HG03097 (cell line): ENCODE results near the gene BDKRB1.

ENCODE experiments used
- ATAC-seq: cut with Tn5 transposase; IDR thresholded peaks from one replicate; pipeline ENCODE4 v1.9.1; 2021; ENCODE audit not compliant: unreplicated experiment, low FRiP score

BDKRB1 gene

DNA sequence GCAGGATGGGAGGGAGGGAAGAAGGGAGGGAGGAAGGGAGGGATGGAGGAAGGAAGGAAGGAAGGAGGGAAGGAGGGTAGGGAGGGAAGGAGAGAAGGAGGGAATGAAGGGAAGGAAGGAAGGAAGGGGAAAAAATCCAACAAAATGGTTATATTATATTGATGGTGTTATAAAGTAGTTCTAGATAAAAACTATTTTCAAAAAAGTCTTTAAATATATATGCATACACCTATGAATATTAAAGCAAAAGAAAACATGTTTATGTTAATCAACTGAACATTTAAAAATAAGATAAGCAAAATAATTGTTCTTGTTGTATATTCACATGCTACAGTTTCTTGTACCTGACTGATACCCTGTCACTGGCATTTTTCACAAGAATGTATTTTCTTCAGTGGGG is 1.9 kb downstream of the BDKRB1 start:
- ATAC-seq: no peak

DNA sequence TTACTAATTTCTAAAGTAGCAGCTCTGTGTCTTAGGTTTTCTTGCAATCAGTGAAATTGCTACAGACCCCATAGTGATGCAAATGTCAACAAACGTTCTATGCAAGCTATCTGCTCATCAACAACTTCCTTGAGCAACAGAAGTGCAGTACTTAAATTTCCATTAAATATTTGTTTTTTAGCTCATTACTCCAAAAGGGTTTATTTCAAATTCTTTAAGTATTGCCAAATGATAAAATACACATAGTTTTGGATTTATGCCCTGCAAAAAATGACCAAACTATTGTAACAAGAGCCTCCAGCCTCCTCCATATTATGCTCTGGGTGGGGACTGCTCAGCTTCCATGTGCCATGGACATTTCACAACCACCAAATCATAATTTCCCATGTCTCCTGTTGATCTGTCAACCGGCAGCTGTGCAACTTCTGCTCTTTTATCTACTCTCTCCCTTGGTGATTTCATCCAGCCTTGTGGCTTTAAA is 4.4 kb downstream of the BDKRB1 start:
- no peak for ATAC-seq

DNA sequence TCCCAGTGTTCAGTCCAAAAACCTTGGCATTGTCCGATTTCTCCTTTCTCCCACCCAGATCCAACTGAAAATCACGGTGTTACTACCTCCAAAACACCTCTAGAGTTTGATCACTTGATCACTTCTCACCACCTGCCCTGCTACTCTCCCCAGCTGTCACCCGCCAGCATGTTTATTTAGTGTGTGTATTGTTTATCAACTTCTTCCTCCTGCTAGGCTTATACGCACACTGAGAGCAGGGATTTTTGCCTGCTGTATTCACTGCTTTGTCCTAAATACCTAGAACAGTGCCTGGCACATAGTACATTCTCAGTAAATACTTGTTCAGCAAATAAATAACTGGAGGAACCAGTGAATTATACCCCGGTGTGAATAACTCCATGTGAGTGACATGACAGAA is 5.0 kb downstream of the BDKRB1 start:
- no peak for ATAC-seq

GRCh38 chr14:96261772-96262655 is 6.0 kb downstream of the BDKRB1 start:
- no peak for ATAC-seq

DNA sequence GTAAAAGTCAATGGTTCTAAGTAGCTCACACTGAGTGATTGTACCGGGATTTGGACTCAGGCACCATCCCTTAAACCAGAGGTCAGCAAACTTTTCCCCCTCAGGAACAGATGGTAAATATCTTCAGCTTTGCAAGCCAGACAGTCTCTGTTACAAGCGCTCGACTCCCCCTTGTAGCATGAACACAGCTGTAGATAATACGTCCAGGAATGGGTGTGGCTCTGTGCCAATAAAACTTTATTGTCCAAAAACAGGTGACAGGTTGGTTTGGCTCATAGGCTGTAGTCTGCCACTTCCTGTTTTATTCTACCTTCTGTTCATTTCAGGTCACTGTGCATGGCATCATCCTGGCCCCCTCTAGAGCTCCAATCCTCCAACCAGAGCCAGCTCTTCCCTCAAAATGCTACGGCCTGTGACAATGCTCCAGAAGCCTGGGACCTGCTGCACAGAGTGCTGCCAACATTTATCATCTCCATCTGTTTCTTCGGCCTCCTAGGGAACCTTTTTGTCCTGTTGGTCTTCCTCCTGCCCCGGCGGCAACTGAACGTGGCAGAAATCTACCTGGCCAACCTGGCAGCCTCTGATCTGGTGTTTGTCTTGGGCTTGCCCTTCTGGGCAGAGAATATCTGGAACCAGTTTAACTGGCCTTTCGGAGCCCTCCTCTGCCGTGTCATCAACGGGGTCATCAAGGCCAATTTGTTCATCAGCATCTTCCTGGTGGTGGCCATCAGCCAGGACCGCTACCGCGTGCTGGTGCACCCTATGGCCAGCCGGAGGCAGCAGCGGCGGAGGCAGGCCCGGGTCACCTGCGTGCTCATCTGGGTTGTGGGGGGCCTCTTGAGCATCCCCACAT is 7.6 kb downstream of the BDKRB1 start:
- ATAC-seq: no peak

GRCh38 chr14:96264200-96264553 is 8.2 kb downstream of the BDKRB1 start:
- ATAC-seq: no peak

DNA sequence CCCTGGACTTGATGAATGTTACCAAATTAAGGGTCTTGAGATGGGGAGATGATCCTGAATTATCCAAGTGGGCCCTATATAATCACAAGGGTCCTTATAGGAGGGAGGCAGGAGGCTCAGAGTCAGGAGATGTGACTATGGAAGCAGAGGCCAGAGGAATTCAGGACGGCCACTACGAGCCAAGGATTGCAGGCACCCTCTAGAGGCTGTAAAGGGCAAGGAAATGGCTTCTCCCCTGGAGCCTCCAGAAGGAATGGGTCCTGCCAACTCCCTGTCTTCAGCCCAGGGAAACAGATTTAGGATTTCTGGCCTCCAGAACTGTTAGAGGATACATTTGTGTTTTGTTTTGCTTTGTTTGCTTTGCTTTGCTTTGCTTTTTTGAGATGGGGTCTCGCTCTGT is 8.8 kb downstream of the BDKRB1 start:
- ATAC-seq: no peak

GRCh38 chr14:96265383-96266095 is 9.5 kb downstream of the BDKRB1 start:
- ATAC-seq: no peak

GRCh38 chr14:96267336-96267735 is 11.3 kb downstream of the BDKRB1 start:
- ATAC-seq: no peak

GRCh38 chr14:96267916-96268315 is 11.9 kb downstream of the BDKRB1 start:
- ATAC-seq: no peak

DNA sequence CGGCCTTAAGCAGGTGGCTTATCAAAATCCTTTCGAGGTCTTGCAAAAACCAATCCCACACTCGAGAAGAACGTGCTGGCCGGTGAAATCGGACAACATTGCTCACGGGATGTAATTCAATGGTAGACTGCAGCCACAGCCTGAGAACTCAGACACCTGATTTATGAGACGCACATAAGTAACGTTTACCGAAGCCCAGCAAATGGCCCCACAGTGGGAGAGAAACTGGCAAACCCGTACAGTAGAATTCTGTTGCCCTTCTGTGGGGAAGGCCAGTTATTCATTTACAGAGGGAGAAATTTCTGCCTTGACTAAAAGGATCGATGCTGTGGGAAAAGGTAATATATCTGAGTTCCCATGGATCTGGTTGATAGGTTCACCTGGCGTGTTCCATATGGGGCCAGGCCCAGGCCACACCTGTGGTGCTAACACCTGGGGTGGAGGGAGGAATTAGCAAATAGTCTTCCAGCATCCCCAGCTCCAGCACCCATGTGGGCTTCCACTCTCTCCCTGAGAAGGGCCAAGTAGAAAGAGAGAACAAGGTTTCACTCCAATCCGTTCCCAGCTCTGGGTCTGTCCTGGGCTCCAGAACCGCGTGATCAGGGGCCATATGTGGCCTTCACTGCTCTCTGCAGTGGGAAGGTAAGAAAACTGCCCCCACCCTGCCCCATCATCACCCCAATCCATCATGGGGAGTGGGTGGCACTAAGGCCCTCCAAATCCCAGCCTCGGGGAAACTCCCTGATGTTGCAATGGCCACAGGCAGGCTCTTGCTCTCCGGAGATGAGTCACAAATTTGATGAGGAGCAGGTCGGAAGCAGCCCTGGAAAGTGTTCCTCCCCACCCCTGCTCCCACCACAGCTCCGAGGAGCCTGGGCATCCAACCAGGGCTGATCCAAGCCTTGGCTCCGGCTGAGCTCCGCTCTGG is 12.7 kb downstream of the BDKRB1 start:
- ATAC-seq: no peak

- no peak for ATAC-seq
Measured at GRCh38 chr14:96269359-96269710, 13.3 kb downstream of the BDKRB1 start.

DNA sequence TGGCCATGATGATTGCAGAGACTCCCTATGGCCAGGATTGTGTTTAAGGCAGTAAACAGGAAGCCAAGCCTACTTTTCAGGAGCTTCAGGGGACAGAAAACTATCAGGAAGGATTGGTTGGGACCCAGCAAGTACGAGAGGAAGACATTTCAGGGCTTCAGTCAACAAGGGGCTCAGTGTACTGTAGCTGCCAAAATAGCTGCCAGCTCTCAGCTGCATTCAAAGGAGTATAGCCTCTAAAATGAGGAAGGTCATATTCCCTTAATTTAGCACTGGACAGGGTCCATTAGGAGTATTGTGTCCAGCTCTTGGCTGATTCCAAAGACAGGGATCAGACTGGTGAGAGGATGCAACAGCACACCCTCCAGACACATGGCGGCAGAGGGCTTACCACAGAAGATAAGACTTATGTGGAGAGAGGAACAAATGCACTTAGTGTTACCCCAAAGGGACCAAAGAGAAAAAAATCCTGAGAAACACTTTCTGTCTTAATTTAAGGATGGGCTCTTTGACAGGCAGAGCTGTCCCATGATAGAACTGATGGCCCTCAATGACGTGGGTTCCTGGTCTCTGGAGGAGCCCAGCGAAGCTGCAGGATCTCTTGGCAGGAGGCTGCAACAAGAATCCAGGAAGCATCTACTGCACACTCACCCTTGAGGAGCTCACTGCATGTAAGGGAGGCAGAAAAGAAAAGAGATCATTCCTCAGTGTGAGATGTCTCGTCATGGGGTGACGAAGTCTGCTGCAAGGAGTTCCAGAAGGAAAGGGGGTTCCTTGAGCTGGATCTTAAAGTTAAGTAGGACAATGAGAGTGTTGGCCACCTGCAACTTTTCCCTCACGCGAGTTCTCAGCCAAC is 14.8 kb downstream of the BDKRB1 start:
- no peak for ATAC-seq

GRCh38 chr14:96271421-96271762 is 15.4 kb downstream of the BDKRB1 start:
- no peak for ATAC-seq

GRCh38 chr14:96272777-96273473 is 16.9 kb downstream of the BDKRB1 start:
- ATAC-seq: no peak

DNA sequence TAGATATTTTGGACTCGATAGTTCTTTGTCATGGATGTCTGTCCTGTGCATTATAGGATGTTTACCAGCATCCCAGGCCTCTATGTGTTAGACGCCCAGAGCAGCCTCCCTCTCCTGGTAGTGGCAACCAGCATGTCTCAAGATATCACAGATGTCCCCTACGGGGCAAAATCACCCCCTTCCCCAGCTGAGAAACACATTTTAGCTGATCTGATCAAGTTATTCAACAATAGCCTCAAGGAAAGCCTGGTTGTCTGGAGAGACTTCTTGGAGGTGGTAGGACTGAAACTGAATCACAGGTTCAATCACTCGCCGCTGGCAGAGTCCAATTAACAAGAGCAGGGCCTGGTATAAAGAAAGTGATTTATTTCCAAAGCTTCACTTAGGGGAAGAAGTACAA is 17.6 kb downstream of the BDKRB1 start:
- ATAC-seq: no peak

- ATAC-seq: no peak
Measured at GRCh38 chr14:96274122-96274521, 18.1 kb downstream of the BDKRB1 start.

DNA sequence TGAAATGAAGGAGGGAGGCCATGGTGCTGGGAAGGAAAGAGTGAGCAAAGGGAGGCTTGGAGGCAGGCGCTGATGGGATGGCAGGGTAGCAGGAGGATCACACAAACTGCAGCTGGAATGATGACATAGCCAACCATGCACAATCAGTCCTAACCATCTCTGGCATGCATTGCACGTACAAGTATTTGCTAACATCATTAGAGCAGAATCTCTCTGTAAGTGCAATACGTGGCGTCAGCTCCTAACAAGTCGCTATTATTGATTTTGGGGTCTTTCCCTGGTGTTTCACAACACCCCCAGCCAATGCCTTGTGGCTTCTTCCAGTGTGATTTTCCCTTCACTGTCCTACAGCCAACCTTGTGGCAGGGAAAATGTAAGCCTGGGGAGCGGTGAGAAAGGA is 18.5 kb downstream of the BDKRB1 start:
- ATAC-seq: no peak
